ENCODE data around the gene NUP160. TPM values are rescaled to one million over a fixed set of nuclear protein-coding genes. Genes with fewer than 3 reads are reported as not detected.
"Not testable (repeated sequence)": the region's sequence is repeated elsewhere in the genome, so short reads cannot be mapped to it uniquely, and the experiment has no call there.

The NUP160 gene
- total RNA-seq, 2 donors from 2014 or later, result 82.1 to 87.6 TPM

- Mint-ChIP-seq H3K9me3 (no peaks in the 10 kb centered on the region), H3K4me3 (no peak overlapping the region), H3K27me3 (ENCODE audit: insufficient read depth) (no peaks in the 10 kb centered on the region), H3K27ac (no peak overlapping the region), H3K4me1 (peaks cover 16% of the 10 kb centered on the region), H3K36me3 (ENCODE audit: low read depth) (peaks cover 59% of the 10 kb centered on the region)
- H3K27me3 ChIP-seq (ENCODE audit: control insufficient read depth, insufficient read depth, low read length, poor library complexity, severe bottlenecking), result no peaks in the 10 kb centered on the region
- H3K9ac ChIP-seq (ENCODE audit: extremely low read depth, low read length, poor library complexity, severe bottlenecking), result no peak overlapping the region
- no peaks in the 10 kb centered on the region for H3K4me1 ChIP-seq (ENCODE audit: control insufficient read depth, insufficient read depth, low read length)
- no peak overlapping the region for H3K4me3 ChIP-seq (ENCODE audit: low read length)
- no peaks in the 10 kb centered on the region for H3K9me3 ChIP-seq (ENCODE audit: control insufficient read depth, low read length)
- no peak for TF ChIP-seq CTCF (conservative IDR thresholded peaks at IDR 0.05)
- H3K36me3 ChIP-seq (ENCODE audit: control insufficient read depth, insufficient read depth, low read length), result peaks cover 77% of the 10 kb centered on the region
- H3K27ac ChIP-seq (ENCODE audit: low read depth, low read length), result no peak overlapping the region
- no peak for DNase-seq
- WGBS, 2 experiments (ENCODE audit: insufficient coverage in 1 of 2, insufficient read length in 1 of 2), result 90 to 93% methylated on average over 2 to 7 of the region's 7 CpGs
These were observed 69.2 kb downstream of the NUP160 start for GRCh38 chr11:47778878-47779483.

- H3K4me1 ChIP-seq (ENCODE audit: control insufficient read depth, insufficient read depth, low read length), result no peaks in the 10 kb centered on the region
- no peak overlapping the region for H3K9ac ChIP-seq (ENCODE audit: extremely low read depth, low read length, poor library complexity, severe bottlenecking)
- Mint-ChIP-seq H3K9me3 (no peaks in the 10 kb centered on the region), H3K27me3 (ENCODE audit: insufficient read depth) (no peaks in the 10 kb centered on the region), H3K4me3 (no peak overlapping the region), H3K4me1 (peaks cover 15% of the 10 kb centered on the region), H3K36me3 (ENCODE audit: low read depth) (peaks cover 42% of the 10 kb centered on the region), H3K27ac (peak overlapping the region; percentile 44)
- H3K27ac ChIP-seq (ENCODE audit: low read depth, low read length), result no peak overlapping the region
- H3K27me3 ChIP-seq (ENCODE audit: control insufficient read depth, insufficient read depth, low read length, poor library complexity, severe bottlenecking), result no peaks in the 10 kb centered on the region
- DNase-seq, result no peak
- peaks cover 59% of the 10 kb centered on the region for H3K36me3 ChIP-seq (ENCODE audit: control insufficient read depth, insufficient read depth, low read length)
- TF ChIP-seq CTCF (conservative IDR thresholded peaks at IDR 0.05), result no peak
- 81 to 87% methylated on average over 7 to 8 of the region's 8 CpGs for WGBS, 2 experiments (ENCODE audit: insufficient coverage in 1 of 2, insufficient read length in 1 of 2)
- no peak overlapping the region for H3K4me3 ChIP-seq (ENCODE audit: low read length)
- no peaks in the 10 kb centered on the region for H3K9me3 ChIP-seq (ENCODE audit: control insufficient read depth, low read length)
These were observed 72.8 kb downstream of the NUP160 start for GRCh38 chr11:47775240-47775869.

- no peaks in the 10 kb centered on the region for H3K9me3 ChIP-seq (ENCODE audit: control insufficient read depth, low read length)
- DNase-seq, result no peak
- H3K4me1 ChIP-seq (ENCODE audit: control insufficient read depth, insufficient read depth, low read length), result no peaks in the 10 kb centered on the region
- no peak overlapping the region for H3K4me3 ChIP-seq (ENCODE audit: low read length)
- H3K27ac ChIP-seq (ENCODE audit: low read depth, low read length), result no peak overlapping the region
- H3K9ac ChIP-seq (ENCODE audit: extremely low read depth, low read length, poor library complexity, severe bottlenecking), result no peak overlapping the region
- H3K4me1 Mint-ChIP-seq, result peaks cover 15% of the 10 kb centered on the region
- no peak overlapping the region for H3K27ac Mint-ChIP-seq
- no peaks in the 10 kb centered on the region for H3K27me3 ChIP-seq (ENCODE audit: control insufficient read depth, insufficient read depth, low read length, poor library complexity, severe bottlenecking)
- peaks cover 44% of the 10 kb centered on the region for H3K36me3 ChIP-seq (ENCODE audit: control insufficient read depth, insufficient read depth, low read length)
- no peaks in the 10 kb centered on the region for H3K9me3 Mint-ChIP-seq
- 94 to 100% methylated on average over 1 to 3 of the region's 3 CpGs for WGBS, 2 experiments (ENCODE audit: insufficient coverage in 1 of 2, insufficient read length in 1 of 2)
- peaks cover 28% of the 10 kb centered on the region for H3K36me3 Mint-ChIP-seq (ENCODE audit: low read depth)
- H3K4me3 Mint-ChIP-seq, result no peak overlapping the region
- no peaks in the 10 kb centered on the region for H3K27me3 Mint-ChIP-seq (ENCODE audit: insufficient read depth)
- TF ChIP-seq CTCF (conservative IDR thresholded peaks at IDR 0.05), result no peak
These were observed 74.3 kb downstream of the NUP160 start for GRCh38 chr11:47773882-47774281.

- not testable (repeated sequence) for H3K9me3 ChIP-seq (ENCODE audit: control insufficient read depth, low read length); H3K4me1 ChIP-seq (ENCODE audit: control insufficient read depth, insufficient read depth, low read length); H3K9ac ChIP-seq (ENCODE audit: extremely low read depth, low read length, poor library complexity, severe bottlenecking); H3K27ac ChIP-seq (ENCODE audit: low read depth, low read length); H3K9me3 Mint-ChIP-seq; H3K27me3 Mint-ChIP-seq (ENCODE audit: insufficient read depth); H3K27me3 ChIP-seq (ENCODE audit: control insufficient read depth, insufficient read depth, low read length, poor library complexity, severe bottlenecking); H3K4me3 ChIP-seq (ENCODE audit: low read length)
- Mint-ChIP-seq H3K27ac (peak overlapping the region; percentile 87), H3K4me1 (peaks cover 17% of the 10 kb centered on the region), H3K36me3 (ENCODE audit: low read depth) (peaks cover 11% of the 10 kb centered on the region), H3K4me3 (peak overlapping the region; percentile 25)
- DNase-seq, result peak; percentile 46
- 81 to 90% methylated on average over 12 to 14 of the region's 14 CpGs for WGBS, 2 experiments (ENCODE audit: insufficient coverage in 1 of 2, insufficient read length in 1 of 2)
- H3K36me3 ChIP-seq (ENCODE audit: control insufficient read depth, insufficient read depth, low read length), result peaks cover 14% of the 10 kb centered on the region
These were observed 78.6 kb downstream of the NUP160 start for GRCh38 chr11:47769556-47769955.

Measured in endodermal cell (in vitro differentiated cells).